ENCODE measurements around the gene OR52H1. TPM values are rescaled to one million over a fixed set of nuclear protein-coding genes. Genes with fewer than 3 reads are reported as not detected.

OR52H1 gene
- total RNA-seq, 1 donor from 2014 or later = not detected

DNA sequence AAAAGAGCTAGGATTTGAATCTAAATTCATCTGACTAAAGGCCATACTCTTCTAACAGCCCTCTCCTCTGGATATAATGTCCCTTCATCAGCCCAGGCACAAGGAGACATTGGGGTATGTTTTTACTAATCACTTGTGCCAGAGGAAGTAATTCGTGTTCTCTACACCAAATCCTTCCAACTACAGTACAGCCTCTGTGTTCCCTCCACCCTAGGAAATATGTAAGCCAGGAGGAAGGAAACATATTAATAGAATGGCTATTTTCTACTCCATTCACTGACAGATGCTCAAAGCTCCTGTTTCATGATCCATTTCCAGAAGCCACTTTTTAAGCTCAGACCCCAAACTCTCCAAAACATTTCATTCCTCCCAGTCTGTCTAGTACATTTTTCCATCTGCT is 19.8 kb downstream of the OR52H1 start:
- FAIRE-seq (no peak), DNase-seq (ENCODE audit: low read depth) (no peak)
- no peak overlapping the region for H3K4me3 ChIP-seq (ENCODE audit: low read depth, low read length)
- H3K36me3 ChIP-seq (ENCODE audit: control insufficient read depth, insufficient read depth, low read length) = no peaks in the 10 kb centered on the region
- no peaks in the 10 kb centered on the region for H3K27me3 ChIP-seq (ENCODE audit: control insufficient read depth, insufficient read depth, low read length)
- TF ChIP-seq, protein P1, sequence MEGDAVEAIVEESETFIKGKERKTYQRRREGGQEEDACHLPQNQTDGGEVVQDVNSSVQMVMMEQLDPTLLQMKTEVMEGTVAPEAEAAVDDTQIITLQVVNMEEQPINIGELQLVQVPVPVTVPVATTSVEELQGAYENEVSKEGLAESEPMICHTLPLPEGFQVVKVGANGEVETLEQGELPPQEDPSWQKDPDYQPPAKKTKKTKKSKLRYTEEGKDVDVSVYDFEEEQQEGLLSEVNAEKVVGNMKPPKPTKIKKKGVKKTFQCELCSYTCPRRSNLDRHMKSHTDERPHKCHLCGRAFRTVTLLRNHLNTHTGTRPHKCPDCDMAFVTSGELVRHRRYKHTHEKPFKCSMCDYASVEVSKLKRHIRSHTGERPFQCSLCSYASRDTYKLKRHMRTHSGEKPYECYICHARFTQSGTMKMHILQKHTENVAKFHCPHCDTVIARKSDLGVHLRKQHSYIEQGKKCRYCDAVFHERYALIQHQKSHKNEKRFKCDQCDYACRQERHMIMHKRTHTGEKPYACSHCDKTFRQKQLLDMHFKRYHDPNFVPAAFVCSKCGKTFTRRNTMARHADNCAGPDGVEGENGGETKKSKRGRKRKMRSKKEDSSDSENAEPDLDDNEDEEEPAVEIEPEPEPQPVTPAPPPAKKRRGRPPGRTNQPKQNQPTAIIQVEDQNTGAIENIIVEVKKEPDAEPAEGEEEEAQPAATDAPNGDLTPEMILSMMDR (IDR thresholded peaks at IDR 0.05; ENCODE audit: insufficient read depth, low read length, severe bottlenecking) = no peak

GRCh38 chr11:5527716-5528115 is 20.6 kb downstream of the OR52H1 start:
- no peaks in the 10 kb centered on the region for H3K27me3 ChIP-seq (ENCODE audit: control insufficient read depth, insufficient read depth, low read length)

GRCh38 chr11:5524756-5525155 is 23.6 kb downstream of the OR52H1 start:
- TF ChIP-seq, protein P1 (IDR thresholded peaks at IDR 0.05; ENCODE audit: insufficient read depth, low read length, severe bottlenecking) = no peak
- FAIRE-seq = peak; percentile 18
- H3K27me3 ChIP-seq (ENCODE audit: control insufficient read depth, insufficient read depth, low read length) = no peaks in the 10 kb centered on the region
- no peak for DNase-seq (ENCODE audit: low read depth)
- no peak overlapping the region for H3K4me3 ChIP-seq (ENCODE audit: low read depth, low read length)
- H3K36me3 ChIP-seq (ENCODE audit: control insufficient read depth, insufficient read depth, low read length) = no peaks in the 10 kb centered on the region

More at GRCh38 chr11:5527716-5528115, 20.6 kb downstream of the OR52H1 start:
- TF ChIP-seq, protein P1 (IDR thresholded peaks at IDR 0.05; ENCODE audit: insufficient read depth, low read length, severe bottlenecking) = no peak
- FAIRE-seq (no peak), DNase-seq (ENCODE audit: low read depth) (no peak)
- Histone ChIP-seq H3K36me3 (ENCODE audit: control insufficient read depth, insufficient read depth, low read length) (no peaks in the 10 kb centered on the region), H3K4me3 (ENCODE audit: low read depth, low read length) (no peak overlapping the region)

GRCh38 chr11:5522308-5522707 is 26.0 kb downstream of the OR52H1 start:
- TF ChIP-seq, protein P1 (IDR thresholded peaks at IDR 0.05; ENCODE audit: insufficient read depth, low read length, severe bottlenecking) = no peak
- DNase-seq (ENCODE audit: low read depth) = peak; percentile 37
- FAIRE-seq = no peak
- Histone ChIP-seq H3K4me3 (ENCODE audit: low read depth, low read length) (no peak overlapping the region), H3K27me3 (ENCODE audit: control insufficient read depth, insufficient read depth, low read length) (no peaks in the 10 kb centered on the region), H3K36me3 (ENCODE audit: control insufficient read depth, insufficient read depth, low read length) (no peaks in the 10 kb centered on the region)

- H3K4me3 ChIP-seq (ENCODE audit: low read depth, low read length) = no peak overlapping the region
- no peaks in the 10 kb centered on the region for H3K36me3 ChIP-seq (ENCODE audit: control insufficient read depth, insufficient read depth, low read length)
- TF ChIP-seq, protein P1 (IDR thresholded peaks at IDR 0.05; ENCODE audit: insufficient read depth, low read length, severe bottlenecking) = no peak
- FAIRE-seq = no peak
- DNase-seq (ENCODE audit: low read depth) = no peak
- H3K27me3 ChIP-seq (ENCODE audit: control insufficient read depth, insufficient read depth, low read length) = no peaks in the 10 kb centered on the region
These were observed 26.8 kb downstream of the OR52H1 start for GRCh38 chr11:5521540-5521939.

DNA sequence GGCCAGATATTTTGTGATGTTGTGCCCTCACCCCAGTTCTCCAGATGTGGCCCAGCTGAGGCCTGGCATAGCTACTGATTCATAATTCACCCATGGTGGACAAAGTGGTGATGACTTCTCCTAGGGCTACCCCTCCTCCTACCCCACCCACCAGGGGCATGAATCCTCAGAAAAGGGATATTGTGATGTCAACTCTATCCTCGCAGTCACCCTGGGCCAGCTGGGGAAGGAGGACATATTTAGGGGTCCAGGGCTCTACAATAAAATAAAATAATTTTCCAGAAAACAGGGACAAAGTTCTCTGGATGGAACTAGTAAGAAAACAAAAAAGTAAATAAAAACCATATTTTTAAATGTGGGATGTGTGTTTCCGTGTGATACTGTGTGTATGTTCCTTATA is 31.7 kb downstream of the OR52H1 start, which contains the start of gene UBQLNL:
Gene UBQLNL, minus strand, starts transcription at position 101 of the 400 bp plus-strand sequence. CDS start 258 bp downstream, outside the sequence.
- Histone ChIP-seq H3K4me3 (ENCODE audit: low read depth, low read length) (no peak within 1 kb of the TSS), H3K27me3 (ENCODE audit: control insufficient read depth, insufficient read depth, low read length) (no peaks in the 10 kb centered on the region), H3K36me3 (ENCODE audit: control insufficient read depth, insufficient read depth, low read length) (no peaks in the 10 kb centered on the region)
- DNase-seq (ENCODE audit: low read depth) (no peak), FAIRE-seq (no peak)
- TF ChIP-seq, protein P1 (IDR thresholded peaks at IDR 0.05; ENCODE audit: insufficient read depth, low read length, severe bottlenecking) = no peak
